ENCODE results near the gene KRT86. TPM values are rescaled to one million over a fixed set of nuclear protein-coding genes. Genes with fewer than 3 reads are reported as not detected.

The KRT86 gene
- total RNA-seq, 1 donor from 2014 or later: 1.1 TPM

- intact Hi-C loops (cut with DNase I): no loop called here
- H3K36me3 ChIP-seq: no peaks in the 10 kb centered on the region
- H3K4me1 ChIP-seq: peaks cover 8% of the 10 kb centered on the region
- ATAC-seq (no peak), DNase-seq (no peak)
- H3K4me3 ChIP-seq: no peak overlapping the region
- H3K9me3 ChIP-seq: no peaks in the 10 kb centered on the region
- no peak for TF ChIP-seq CTCF (IDR thresholded peaks at IDR 0.05)
- H3K27ac ChIP-seq: no peak overlapping the region
- peaks cover 38% of the 10 kb centered on the region for H3K27me3 ChIP-seq
Measured at GRCh38 chr12:52261208-52261484, 13.3 kb upstream of the KRT86 start.

GRCh38 chr12:52262286-52262685, 12.2 kb upstream of the KRT86 start:
- no peak for TF ChIP-seq CTCF (IDR thresholded peaks at IDR 0.05)
- H3K4me3 ChIP-seq: no peak overlapping the region
- peaks cover 26% of the 10 kb centered on the region for H3K27me3 ChIP-seq
- H3K9me3 ChIP-seq: no peaks in the 10 kb centered on the region
- intact Hi-C loops (cut with DNase I): no loop called here
- H3K4me1 ChIP-seq: peaks cover 8% of the 10 kb centered on the region
- peak; percentile 26 for DNase-seq
- ATAC-seq: no peak
- H3K27ac ChIP-seq: no peak overlapping the region
- no peaks in the 10 kb centered on the region for H3K36me3 ChIP-seq

GRCh38 chr12:52263761-52264434, 10.5 kb upstream of the KRT86 start:
- no peaks in the 10 kb centered on the region for H3K36me3 ChIP-seq
- ATAC-seq (no peak), DNase-seq (peak; percentile 31)
- no peak overlapping the region for H3K27ac ChIP-seq
- peaks cover 10% of the 10 kb centered on the region for H3K27me3 ChIP-seq
- intact Hi-C loops (cut with DNase I): no loop called here
- no peak overlapping the region for H3K4me3 ChIP-seq
- no peaks in the 10 kb centered on the region for H3K9me3 ChIP-seq
- H3K4me1 ChIP-seq: no peaks in the 10 kb centered on the region
- TF ChIP-seq CTCF (IDR thresholded peaks at IDR 0.05): no peak

- Histone ChIP-seq H3K4me3 (no peak overlapping the region), H3K36me3 (no peaks in the 10 kb centered on the region), H3K9me3 (no peaks in the 10 kb centered on the region), H3K27me3 (peaks cover 5% of the 10 kb centered on the region), H3K4me1 (no peaks in the 10 kb centered on the region), H3K27ac (no peak overlapping the region)
- intact Hi-C loops (cut with DNase I): no loop called here
- ATAC-seq (no peak), DNase-seq (no peak)
- TF ChIP-seq CTCF (IDR thresholded peaks at IDR 0.05): no peak
Measured at GRCh38 chr12:52264435-52264825, 10.0 kb upstream of the KRT86 start.

GRCh38 chr12:52266514-52266913, 7.9 kb upstream of the KRT86 start:
- intact Hi-C loops (cut with DNase I): no loop called here
- TF ChIP-seq CTCF (IDR thresholded peaks at IDR 0.05): no peak
- H3K4me1 ChIP-seq: no peaks in the 10 kb centered on the region
- no peak overlapping the region for H3K27ac ChIP-seq
- H3K36me3 ChIP-seq: no peaks in the 10 kb centered on the region
- no peak for ATAC-seq
- H3K27me3 ChIP-seq: peaks cover 9% of the 10 kb centered on the region
- H3K9me3 ChIP-seq: no peaks in the 10 kb centered on the region
- H3K4me3 ChIP-seq: no peak overlapping the region
- no peak for DNase-seq

- Histone ChIP-seq H3K27me3 (peaks cover 9% of the 10 kb centered on the region), H3K9me3 (no peaks in the 10 kb centered on the region), H3K4me3 (no peak overlapping the region), H3K4me1 (no peaks in the 10 kb centered on the region), H3K36me3 (no peaks in the 10 kb centered on the region), H3K27ac (no peak overlapping the region)
- TF ChIP-seq CTCF (IDR thresholded peaks at IDR 0.05): no peak
- intact Hi-C loops (cut with DNase I): no loop called here
- ATAC-seq (no peak), DNase-seq (no peak)
Measured at GRCh38 chr12:52267266-52267665, 7.2 kb upstream of the KRT86 start.
